Panc1 (cell line): Measurements from ENCODE around the gene GPR152.

ENCODE experiments used
- POLR2AphosphoS5 ChIP-seq: IDR thresholded peaks from 2 replicates; pipeline ENCODE4 v1.6.1; 2012; ENCODE audit warnings: mild to moderate bottlenecking, low read depth, low read length, moderate library complexity
- SIN3A ChIP-seq: IDR thresholded peaks from 2 replicates; pipeline ENCODE4 v1.6.1; 2012; ENCODE audit warnings: low read depth, mild to moderate bottlenecking, low read length, moderate library complexity, borderline replicate concordance; ENCODE audit not compliant: insufficient read depth
- TCF7L2 ChIP-seq: IDR thresholded peaks from 2 replicates; pipeline ENCODE4 v1.6.1; 2011; ENCODE audit warnings: mild to moderate bottlenecking, low read depth, low read length, inconsistent platforms
- TF ChIP-seq, protein P1 (sequence below): fragments of 450-650 bp; IDR thresholded peaks from 2 replicates; pipeline ENCODE4 v1.5.1; 2017; ENCODE audit warnings: mild to moderate bottlenecking
- TF ChIP-seq, protein P2 (sequence below), 2 experiments: IDR thresholded peaks; 2 replicates each; pipeline ENCODE4 v1.6.1; 2011 to 2012; ENCODE audit warnings: low read depth in 2 of 2, control low read depth in 1 of 2, low read length in 1 of 2, mild to moderate bottlenecking in 1 of 2, moderate library complexity in 1 of 2; ENCODE audit not compliant: insufficient read depth in 1 of 2

DNA sequence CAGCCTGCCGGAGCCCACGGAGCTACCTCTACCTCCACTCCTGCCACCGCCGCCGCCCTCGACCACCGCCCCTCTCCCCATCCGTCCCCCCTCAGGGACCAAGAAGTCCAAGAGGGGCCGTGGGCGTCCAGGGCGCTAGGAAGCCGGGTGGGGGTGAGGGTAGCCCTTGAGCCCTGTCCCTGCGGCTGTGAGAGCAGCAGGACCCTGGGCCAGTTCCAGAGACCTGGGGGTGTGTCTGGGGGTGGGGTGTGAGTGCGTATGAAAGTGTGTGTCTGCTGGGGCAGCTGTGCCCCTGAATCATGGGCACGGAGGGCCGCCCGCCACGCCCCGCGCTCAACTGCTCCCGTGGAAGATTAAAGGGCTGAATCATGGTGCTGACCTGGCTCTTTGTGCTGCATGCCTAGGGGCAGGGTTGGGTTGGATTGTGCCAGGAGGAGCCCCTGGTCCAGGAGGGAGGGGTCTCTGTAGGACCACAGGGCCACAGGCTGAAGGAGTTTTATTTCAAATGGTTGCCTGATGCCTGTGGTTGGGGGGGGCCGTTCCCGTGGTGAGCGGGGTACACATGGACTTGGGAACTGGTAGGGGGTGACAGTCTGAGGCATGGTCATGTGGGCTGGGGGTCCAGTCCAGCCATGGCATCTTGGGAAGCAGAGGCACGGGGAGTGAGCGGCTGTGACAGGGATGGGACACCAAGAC is 17.4 kb downstream of the GPR152 start:
- TF ChIP-seq, protein P1, sequence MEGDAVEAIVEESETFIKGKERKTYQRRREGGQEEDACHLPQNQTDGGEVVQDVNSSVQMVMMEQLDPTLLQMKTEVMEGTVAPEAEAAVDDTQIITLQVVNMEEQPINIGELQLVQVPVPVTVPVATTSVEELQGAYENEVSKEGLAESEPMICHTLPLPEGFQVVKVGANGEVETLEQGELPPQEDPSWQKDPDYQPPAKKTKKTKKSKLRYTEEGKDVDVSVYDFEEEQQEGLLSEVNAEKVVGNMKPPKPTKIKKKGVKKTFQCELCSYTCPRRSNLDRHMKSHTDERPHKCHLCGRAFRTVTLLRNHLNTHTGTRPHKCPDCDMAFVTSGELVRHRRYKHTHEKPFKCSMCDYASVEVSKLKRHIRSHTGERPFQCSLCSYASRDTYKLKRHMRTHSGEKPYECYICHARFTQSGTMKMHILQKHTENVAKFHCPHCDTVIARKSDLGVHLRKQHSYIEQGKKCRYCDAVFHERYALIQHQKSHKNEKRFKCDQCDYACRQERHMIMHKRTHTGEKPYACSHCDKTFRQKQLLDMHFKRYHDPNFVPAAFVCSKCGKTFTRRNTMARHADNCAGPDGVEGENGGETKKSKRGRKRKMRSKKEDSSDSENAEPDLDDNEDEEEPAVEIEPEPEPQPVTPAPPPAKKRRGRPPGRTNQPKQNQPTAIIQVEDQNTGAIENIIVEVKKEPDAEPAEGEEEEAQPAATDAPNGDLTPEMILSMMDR, result no peak
- TF ChIP-seq, protein P2, sequence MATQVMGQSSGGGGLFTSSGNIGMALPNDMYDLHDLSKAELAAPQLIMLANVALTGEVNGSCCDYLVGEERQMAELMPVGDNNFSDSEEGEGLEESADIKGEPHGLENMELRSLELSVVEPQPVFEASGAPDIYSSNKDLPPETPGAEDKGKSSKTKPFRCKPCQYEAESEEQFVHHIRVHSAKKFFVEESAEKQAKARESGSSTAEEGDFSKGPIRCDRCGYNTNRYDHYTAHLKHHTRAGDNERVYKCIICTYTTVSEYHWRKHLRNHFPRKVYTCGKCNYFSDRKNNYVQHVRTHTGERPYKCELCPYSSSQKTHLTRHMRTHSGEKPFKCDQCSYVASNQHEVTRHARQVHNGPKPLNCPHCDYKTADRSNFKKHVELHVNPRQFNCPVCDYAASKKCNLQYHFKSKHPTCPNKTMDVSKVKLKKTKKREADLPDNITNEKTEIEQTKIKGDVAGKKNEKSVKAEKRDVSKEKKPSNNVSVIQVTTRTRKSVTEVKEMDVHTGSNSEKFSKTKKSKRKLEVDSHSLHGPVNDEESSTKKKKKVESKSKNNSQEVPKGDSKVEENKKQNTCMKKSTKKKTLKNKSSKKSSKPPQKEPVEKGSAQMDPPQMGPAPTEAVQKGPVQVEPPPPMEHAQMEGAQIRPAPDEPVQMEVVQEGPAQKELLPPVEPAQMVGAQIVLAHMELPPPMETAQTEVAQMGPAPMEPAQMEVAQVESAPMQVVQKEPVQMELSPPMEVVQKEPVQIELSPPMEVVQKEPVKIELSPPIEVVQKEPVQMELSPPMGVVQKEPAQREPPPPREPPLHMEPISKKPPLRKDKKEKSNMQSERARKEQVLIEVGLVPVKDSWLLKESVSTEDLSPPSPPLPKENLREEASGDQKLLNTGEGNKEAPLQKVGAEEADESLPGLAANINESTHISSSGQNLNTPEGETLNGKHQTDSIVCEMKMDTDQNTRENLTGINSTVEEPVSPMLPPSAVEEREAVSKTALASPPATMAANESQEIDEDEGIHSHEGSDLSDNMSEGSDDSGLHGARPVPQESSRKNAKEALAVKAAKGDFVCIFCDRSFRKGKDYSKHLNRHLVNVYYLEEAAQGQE (IDR thresholded peaks at IDR 0.05; ENCODE audit: insufficient read depth in 1 of 2, low read depth in 2 of 2, low read length in 1 of 2), result no peak
- TF ChIP-seq POLR2AphosphoS5, result no peak
- TF ChIP-seq TCF7L2, result no peak
- no peak for TF ChIP-seq SIN3A
